ENCODE data around the gene NUP93. TPM values are rescaled to one million over a fixed set of nuclear protein-coding genes. Genes with fewer than 3 reads are reported as not detected.

Gene NUP93
- total RNA-seq, 1 experiment from 2014 or later, result 165 TPM

GRCh38 chr16:56824804-56825203, 94.9 kb downstream of the NUP93 start:
- H3K4me2 ChIP-seq (ENCODE audit: insufficient read depth, insufficient read length, low read length), result no peak overlapping the region
- no peak for TF ChIP-seq CTCF (conservative IDR thresholded peaks at IDR 0.05)
- H3K18ac ChIP-seq (ENCODE audit: insufficient read length, low read depth, low read length), result no peak overlapping the region
- H2BK120ac ChIP-seq (ENCODE audit: low read depth, low read length, poor library complexity, severe bottlenecking), result no peak overlapping the region
- no peak overlapping the region for H3K9ac ChIP-seq (ENCODE audit: extremely low read depth, insufficient read length, low read length)
- Mint-ChIP-seq H3K4me3 (no peak overlapping the region), H3K36me3 (ENCODE audit: insufficient read depth in 1 of 3, low read depth in 3 of 3) (peaks cover 18 to 49% (median 27%) of the 10 kb centered on the region in 3 experiments; a peak in 6 of 7 replicates), H3K9me3 (no peaks in the 10 kb centered on the region), H3K4me1 (peaks cover 17 to 18% of the 10 kb centered on the region in 2 experiments), H3K27ac (no peak overlapping the region), H3K27me3 (ENCODE audit: low read depth) (no peaks in the 10 kb centered on the region)
- H3K4ac ChIP-seq (ENCODE audit: low read depth, low read length), result no peak overlapping the region
- no peaks in the 10 kb centered on the region for H3K79me1 ChIP-seq (ENCODE audit: insufficient read depth, low read depth, low read length, poor library complexity, severe bottlenecking)
- H4K5ac ChIP-seq (ENCODE audit: insufficient read length, low read depth, low read length), result no peak overlapping the region
- no peak overlapping the region for H2BK15ac ChIP-seq (ENCODE audit: low read depth, low read length)
- H2BK12ac ChIP-seq (ENCODE audit: insufficient read length, low read depth, low read length), result no peak overlapping the region
- H3K27me3 ChIP-seq (ENCODE audit: insufficient read depth, low read length), result no peaks in the 10 kb centered on the region
- H3K4me1 ChIP-seq (ENCODE audit: insufficient read depth, low read length), result no peaks in the 10 kb centered on the region
- H3K9me3 ChIP-seq (ENCODE audit: control insufficient read depth, low read depth, low read length), result no peaks in the 10 kb centered on the region
- no peak overlapping the region for H2BK5ac ChIP-seq (ENCODE audit: insufficient read length, low read length)
- H3K79me2 ChIP-seq (ENCODE audit: insufficient read depth, low read length), result no peaks in the 10 kb centered on the region
- no peak overlapping the region for H2AK5ac ChIP-seq (ENCODE audit: insufficient read length, low read length)
- H3K14ac ChIP-seq (ENCODE audit: insufficient read depth, low read length), result no peak overlapping the region
- no peaks in the 10 kb centered on the region for H3K23me2 ChIP-seq (ENCODE audit: insufficient read length, low read depth, low read length, poor library complexity, severe bottlenecking)
- no peak overlapping the region for H3K27ac ChIP-seq (ENCODE audit: insufficient read length, low read depth, low read length)
- peaks cover 2% of the 10 kb centered on the region for H4K20me1 ChIP-seq (ENCODE audit: control insufficient read depth, insufficient read depth, insufficient read length)
- no peak overlapping the region for H3T11ph ChIP-seq (ENCODE audit: low read length)
- no peak overlapping the region for H4K8ac ChIP-seq (replicated peaks; ENCODE audit: insufficient read length, low read depth, low read length)
- H3K56ac ChIP-seq (ENCODE audit: insufficient read length, low read depth, low read length), result no peak overlapping the region
- H2BK20ac ChIP-seq (ENCODE audit: low read depth, low read length, poor library complexity, severe bottlenecking), result no peak overlapping the region
- no CpG with 5 or more reads among the region's 3 CpGs for WGBS (ENCODE audit: extremely low coverage, insufficient read length, low lambda C conversion rate)
- H3K23ac ChIP-seq (ENCODE audit: insufficient read length, low read depth, low read length), result no peak overlapping the region
- H2AFZ ChIP-seq (ENCODE audit: low read length), result no peak overlapping the region
- no peak for DNase-seq
- no peak overlapping the region for H4K91ac ChIP-seq (ENCODE audit: insufficient read length, low read depth, low read length)

Measured in H9 (cell line).